ENCODE results near the gene PDZD4.

DNA sequence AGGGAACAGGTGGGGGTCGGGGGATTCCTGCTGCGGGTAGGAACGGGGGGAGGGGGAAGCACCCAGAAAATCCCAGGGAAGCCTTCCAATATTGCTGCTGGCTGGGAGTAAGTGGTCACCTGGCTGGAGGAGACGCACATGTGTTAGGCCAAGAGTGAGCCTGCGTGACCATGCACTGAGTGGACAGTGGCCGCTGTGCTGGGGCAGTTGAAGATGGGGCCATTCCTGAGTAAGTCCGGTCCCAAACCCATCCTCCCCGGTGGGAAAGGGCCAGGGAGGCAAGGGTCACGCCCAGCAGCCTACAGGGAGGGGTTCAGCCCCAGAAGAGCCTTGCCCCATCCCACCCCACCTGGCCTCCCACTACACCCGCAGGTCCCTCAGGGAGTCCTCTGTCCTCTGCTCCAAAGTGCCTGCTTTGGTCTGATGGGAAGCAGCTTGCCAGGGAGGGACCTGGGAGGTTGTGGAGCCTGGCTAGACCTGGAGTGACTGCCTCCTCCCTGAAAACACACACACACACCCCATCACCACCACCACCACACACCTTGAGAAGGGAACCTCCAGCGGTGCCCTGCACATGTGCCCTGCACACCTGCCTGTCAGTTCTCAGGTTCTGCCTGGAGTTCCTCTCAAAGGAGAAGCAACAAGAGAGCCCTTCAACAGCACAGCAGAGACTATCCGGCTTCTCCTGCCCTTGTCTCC is 49.5 kb upstream of the PDZD4 start:
- TF ChIP-seq GATA2 (IDR thresholded peaks at IDR 0.05; ENCODE audit: low read depth, low read length): no peak
- TF ChIP-seq GATA3 (IDR thresholded peaks at IDR 0.05; ENCODE audit: low read depth, low read length): no peak
